Activated CD8-positive, alpha-beta memory T cell treated with anti-CD3 and anti-CD28 coated beads, Interleukin-2, amount 50 U/mL, for 1 hour (primary cell): ENCODE results near the gene TRIM52.

ENCODE experiments used
- DNase-seq: peaks from one replicate; pipeline ENCODE4 v3.0.0-alpha.2; 2020; ENCODE audit errors: extremely low read depth

The TRIM52 gene

GRCh38 chr5:181233801-181234454 lies 27.0 kb downstream of the TRIM52 start:
- DNase-seq = no peak

GRCh38 chr5:181233088-181233800 lies 27.7 kb downstream of the TRIM52 start:
- DNase-seq = no peak

- DNase-seq = no peak
Measured at GRCh38 chr5:181232593-181232992, 28.4 kb downstream of the TRIM52 start.

GRCh38 chr5:181231432-181231831 lies 29.5 kb downstream of the TRIM52 start:
- DNase-seq = no peak

GRCh38 chr5:181230551-181230950 lies 30.4 kb downstream of the TRIM52 start:
- no peak for DNase-seq

GRCh38 chr5:181229996-181230395 lies 30.9 kb downstream of the TRIM52 start:
- DNase-seq = no peak

- no peak for DNase-seq
Measured at GRCh38 chr5:181224390-181225229, 36.3 kb downstream of the TRIM52 start.

GRCh38 chr5:181223729-181224389 lies 37.1 kb downstream of the TRIM52 start:
- no peak for DNase-seq

- DNase-seq = peak; percentile 94
Measured at GRCh38 chr5:181223058-181223728, 37.8 kb downstream of the TRIM52 start, which contains the start of gene TRIM41. TRIM41 (plus strand) TSS chr5:181223281; CDS start chr5:181224000, 719 bp downstream.

- no peak for DNase-seq
Measured at GRCh38 chr5:181222630-181223057, 38.3 kb downstream of the TRIM52 start.

GRCh38 chr5:181221792-181222629 lies 38.9 kb downstream of the TRIM52 start:
- DNase-seq = peak; percentile 72

- DNase-seq = no peak
Measured at GRCh38 chr5:181221105-181221791, 39.7 kb downstream of the TRIM52 start.

- no peak for DNase-seq
Measured at GRCh38 chr5:181220178-181220515, 40.8 kb downstream of the TRIM52 start.

GRCh38 chr5:181219262-181220177 lies 41.4 kb downstream of the TRIM52 start:
- no peak for DNase-seq

- no peak for DNase-seq
Measured at GRCh38 chr5:181218795-181219124, 42.2 kb downstream of the TRIM52 start.

GRCh38 chr5:181217803-181218062 lies 43.2 kb downstream of the TRIM52 start:
- no peak for DNase-seq

GRCh38 chr5:181217111-181217802 lies 43.7 kb downstream of the TRIM52 start:
- DNase-seq = no peak
